ENCODE results near the gene CUX1. TPM values are rescaled to one million over a fixed set of nuclear protein-coding genes. Genes with fewer than 3 reads are reported as not detected.

Gene CUX1
- total and polyA plus RNA-seq, 7 experiments from 2014 or later = 10.1 to 81.6 (median 42.5) TPM

DNA sequence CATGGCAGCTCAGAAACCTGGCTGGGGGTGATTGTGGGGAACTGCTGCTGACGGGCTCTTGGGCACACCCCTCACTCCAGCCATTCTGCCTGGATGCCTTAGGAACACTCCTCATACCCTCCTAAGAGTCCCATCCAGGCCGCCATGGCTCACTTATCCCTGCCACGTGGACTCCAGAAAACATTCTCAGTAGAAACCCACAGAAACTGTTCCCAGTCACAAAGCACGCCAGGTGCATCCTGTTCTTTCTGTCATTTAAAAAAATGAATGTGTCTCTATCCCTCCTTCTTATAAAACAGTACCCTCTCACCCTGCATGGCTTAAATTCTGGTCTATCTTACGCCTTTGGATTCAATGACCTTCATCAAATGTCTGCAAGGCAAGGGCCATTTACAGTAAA lies 177.7 kb downstream of the CUX1 start:
- peaks cover 0 to 6% (median 6%) of the 10 kb centered on the region in 5 donors for H3K36me3 Mint-ChIP-seq
- CTCF ChIA-PET = interaction anchor here (0.7 kb wide), 1 partner anchor 10 kb away, joined by 5 read pairs; no protein-coding TSS in a partner anchor
- H3K9me3 ChIP-seq (ENCODE audit: control insufficient read depth in 2 of 3, low read length in 3 of 3) = no peaks in the 10 kb centered on the region
- no peaks in the 10 kb centered on the region for H3K27me3 Mint-ChIP-seq
- H3K4me3 Mint-ChIP-seq = no peak overlapping the region
- no peaks in the 10 kb centered on the region for H3K36me3 ChIP-seq (ENCODE audit: control insufficient read depth in 2 of 3, insufficient read depth in 3 of 3, low read length in 3 of 3)
- DNase-seq = no peak
- peaks cover 7 to 24% (median 21%) of the 10 kb centered on the region in 7 donors for H3K4me1 Mint-ChIP-seq
- peaks cover 0 to 1% (median 0%) of the 10 kb centered on the region in 11 donors for H3K9me3 Mint-ChIP-seq
- H3K4me1 ChIP-seq (ENCODE audit: control insufficient read depth in 2 of 2, insufficient read depth in 2 of 2, low read length in 2 of 2) = peaks cover 0 to 6% of the 10 kb centered on the region in 2 donors
- POLR2A ChIA-PET = no interaction called here
- no peaks in the 10 kb centered on the region for H3K27me3 ChIP-seq (ENCODE audit: control insufficient read depth in 2 of 2, insufficient read depth in 2 of 2, low read length in 2 of 2)
- H3K4me3 ChIP-seq (ENCODE audit: low read length) = no peak overlapping the region
- no peak for ATAC-seq
- no peak overlapping the region for H3K27ac Mint-ChIP-seq
- intact Hi-C loops (cut with micrococcal nuclease) = no loop called here
- H3K27ac ChIP-seq (ENCODE audit: low read depth, low read length) = no peak overlapping the region

DNA sequence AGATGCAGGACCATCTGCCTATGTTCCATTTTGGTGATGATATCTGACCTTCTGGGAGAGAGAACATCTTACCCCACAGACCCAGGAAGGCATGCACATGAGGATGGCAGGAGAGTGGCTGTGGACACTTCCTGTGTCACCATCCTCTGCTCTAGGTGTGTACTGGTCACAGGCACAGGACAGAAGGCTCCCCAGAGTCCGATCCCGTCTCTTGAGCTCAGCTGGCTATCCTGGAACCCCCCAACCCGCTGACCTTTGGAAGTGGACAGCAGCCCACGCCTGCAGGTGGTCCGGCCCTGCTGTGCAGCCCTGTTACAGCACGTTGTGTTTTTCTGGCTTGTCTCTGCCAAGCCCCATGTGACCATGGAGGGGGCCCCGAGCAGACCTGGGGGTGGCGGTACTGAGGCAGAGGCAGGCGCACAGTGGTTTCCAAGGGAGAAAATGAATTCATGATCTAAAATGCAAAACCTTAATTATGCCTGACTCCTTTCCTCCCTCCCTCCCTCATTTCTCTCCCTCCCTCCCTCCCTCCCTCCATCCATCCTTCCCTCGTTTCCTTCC lies 178.8 kb downstream of the CUX1 start:
- H3K4me1 Mint-ChIP-seq = peaks cover 0 to 23% (median 12%) of the 10 kb centered on the region in 7 donors
- ChIA-PET POLR2A (no interaction called here), CTCF (interaction anchor here (0.7 kb wide), 1 partner anchor 11 kb away, joined by 5 read pairs; no protein-coding TSS in a partner anchor)
- Histone ChIP-seq H3K27ac (ENCODE audit: low read depth, low read length) (no peak overlapping the region), H3K4me3 (ENCODE audit: low read length) (no peak overlapping the region), H3K27me3 (ENCODE audit: control insufficient read depth in 2 of 2, insufficient read depth in 2 of 2, low read length in 2 of 2) (no peaks in the 10 kb centered on the region), H3K36me3 (ENCODE audit: control insufficient read depth in 2 of 3, insufficient read depth in 3 of 3, low read length in 3 of 3) (no peaks in the 10 kb centered on the region), H3K4me1 (ENCODE audit: control insufficient read depth in 2 of 2, insufficient read depth in 2 of 2, low read length in 2 of 2) (no peaks in the 10 kb centered on the region), H3K9me3 (ENCODE audit: control insufficient read depth in 2 of 3, low read length in 3 of 3) (no peaks in the 10 kb centered on the region)
- H3K27ac Mint-ChIP-seq = no peak overlapping the region
- no peaks in the 10 kb centered on the region for H3K27me3 Mint-ChIP-seq
- no peak overlapping the region for H3K4me3 Mint-ChIP-seq
- intact Hi-C loops (cut with micrococcal nuclease) = no loop called here
- ATAC-seq (no peak), DNase-seq (no peak)
- H3K9me3 Mint-ChIP-seq = no peaks in the 10 kb centered on the region
- H3K36me3 Mint-ChIP-seq = peaks cover 0 to 6% (median 6%) of the 10 kb centered on the region in 5 donors

DNA sequence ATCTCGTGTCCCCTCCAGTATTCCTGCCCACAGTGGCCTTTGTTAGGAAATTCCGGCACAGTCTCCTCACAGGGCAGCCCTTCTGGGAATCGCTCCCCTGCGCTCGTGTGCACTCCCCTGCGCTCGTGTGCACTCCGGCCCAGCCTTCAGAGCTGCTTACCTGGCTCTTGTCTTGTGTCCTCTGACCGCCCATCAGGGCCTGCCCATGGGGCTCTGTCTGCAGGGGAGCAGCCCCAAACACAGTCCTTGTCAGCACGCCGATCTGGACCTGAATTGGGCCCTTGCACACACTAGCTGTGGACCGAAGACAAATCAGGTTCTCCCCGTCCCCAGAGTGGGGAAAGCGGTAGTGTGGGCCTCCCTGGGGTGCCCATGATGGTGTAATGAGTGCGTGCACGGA lies 179.4 kb downstream of the CUX1 start:
- no peaks in the 10 kb centered on the region for H3K27me3 Mint-ChIP-seq
- no peak overlapping the region for H3K4me3 Mint-ChIP-seq
- intact Hi-C loops (cut with micrococcal nuclease) = no loop called here
- ChIA-PET POLR2A (no interaction called here), CTCF (no interaction called here)
- no peaks in the 10 kb centered on the region for H3K4me1 ChIP-seq (ENCODE audit: control insufficient read depth in 2 of 2, insufficient read depth in 2 of 2, low read length in 2 of 2)
- ATAC-seq (no peak), DNase-seq (no peak)
- peaks cover 0 to 6% (median 6%) of the 10 kb centered on the region in 5 donors for H3K36me3 Mint-ChIP-seq
- peaks cover 0 to 23% (median 11%) of the 10 kb centered on the region in 7 donors for H3K4me1 Mint-ChIP-seq
- H3K4me3 ChIP-seq (ENCODE audit: low read length) = no peak overlapping the region
- no peaks in the 10 kb centered on the region for H3K9me3 Mint-ChIP-seq
- no peaks in the 10 kb centered on the region for H3K9me3 ChIP-seq (ENCODE audit: control insufficient read depth in 2 of 3, low read length in 3 of 3)
- H3K27ac ChIP-seq (ENCODE audit: low read depth, low read length) = no peak overlapping the region
- H3K27ac Mint-ChIP-seq = peak overlapping the region in 1 of 9 donors; percentile 10
- no peaks in the 10 kb centered on the region for H3K27me3 ChIP-seq (ENCODE audit: control insufficient read depth in 2 of 2, insufficient read depth in 2 of 2, low read length in 2 of 2)
- H3K36me3 ChIP-seq (ENCODE audit: control insufficient read depth in 2 of 3, insufficient read depth in 3 of 3, low read length in 3 of 3) = no peaks in the 10 kb centered on the region

GRCh38 chr7:101998029-101998905 lies 180.8 kb downstream of the CUX1 start:
- Histone ChIP-seq H3K27me3 (ENCODE audit: control insufficient read depth in 2 of 2, insufficient read depth in 2 of 2, low read length in 2 of 2) (no peaks in the 10 kb centered on the region), H3K36me3 (ENCODE audit: control insufficient read depth in 2 of 3, insufficient read depth in 3 of 3, low read length in 3 of 3) (no peaks in the 10 kb centered on the region), H3K4me3 (ENCODE audit: low read length) (no peak overlapping the region), H3K9me3 (ENCODE audit: control insufficient read depth in 2 of 3, low read length in 3 of 3) (no peaks in the 10 kb centered on the region), H3K27ac (ENCODE audit: low read depth, low read length) (no peak overlapping the region), H3K4me1 (ENCODE audit: control insufficient read depth in 2 of 2, insufficient read depth in 2 of 2, low read length in 2 of 2) (no peaks in the 10 kb centered on the region)
- ChIA-PET POLR2A (no interaction called here), CTCF (no interaction called here)
- Mint-ChIP-seq H3K27me3 (no peaks in the 10 kb centered on the region), H3K27ac (peak overlapping the region in 1 of 9 donors; percentile 36), H3K4me3 (no peak overlapping the region), H3K9me3 (no peaks in the 10 kb centered on the region), H3K36me3 (peaks cover 0 to 6% (median 6%) of the 10 kb centered on the region in 5 donors), H3K4me1 (peaks cover 0 to 23% (median 11%) of the 10 kb centered on the region in 7 donors)
- intact Hi-C loops (cut with micrococcal nuclease) = no loop called here
- ATAC-seq (no peak), DNase-seq (no peak)

DNA sequence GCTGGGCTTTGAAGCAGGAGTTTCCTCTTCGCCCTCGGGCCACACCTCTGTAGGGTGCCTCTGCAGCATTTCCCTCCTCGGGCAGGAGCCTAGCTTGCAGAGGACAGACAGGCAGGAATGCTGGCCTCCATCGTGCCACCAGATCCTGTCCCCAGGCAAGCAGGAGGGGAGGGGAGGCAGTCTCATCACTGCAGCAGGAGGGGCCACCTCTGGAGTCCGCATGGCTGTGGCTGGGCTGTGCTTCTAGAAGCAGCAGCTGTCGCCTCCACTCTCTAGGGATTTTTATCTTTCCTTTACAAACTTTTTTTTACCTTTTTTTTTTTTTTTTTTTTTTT lies 181.4 kb downstream of the CUX1 start:
- DNase-seq (no peak), ATAC-seq (no peak)
- H3K27ac ChIP-seq (ENCODE audit: low read depth, low read length) = no peak overlapping the region
- H3K36me3 Mint-ChIP-seq = peaks cover 0 to 6% (median 6%) of the 10 kb centered on the region in 5 donors
- H3K4me1 Mint-ChIP-seq = peaks cover 0 to 23% (median 11%) of the 10 kb centered on the region in 7 donors
- no peaks in the 10 kb centered on the region for H3K9me3 ChIP-seq (ENCODE audit: control insufficient read depth in 2 of 3, low read length in 3 of 3)
- peak overlapping the region in 1 of 9 donors; percentile 36 for H3K27ac Mint-ChIP-seq
- no peaks in the 10 kb centered on the region for H3K27me3 Mint-ChIP-seq
- CTCF ChIA-PET = no interaction called here
- H3K4me3 ChIP-seq (ENCODE audit: low read length) = no peak overlapping the region
- no peaks in the 10 kb centered on the region for H3K27me3 ChIP-seq (ENCODE audit: control insufficient read depth in 2 of 2, insufficient read depth in 2 of 2, low read length in 2 of 2)
- no peaks in the 10 kb centered on the region for H3K36me3 ChIP-seq (ENCODE audit: control insufficient read depth in 2 of 3, insufficient read depth in 3 of 3, low read length in 3 of 3)
- H3K9me3 Mint-ChIP-seq = no peaks in the 10 kb centered on the region
- no peaks in the 10 kb centered on the region for H3K4me1 ChIP-seq (ENCODE audit: control insufficient read depth in 2 of 2, insufficient read depth in 2 of 2, low read length in 2 of 2)
- intact Hi-C loops (cut with micrococcal nuclease) = no loop called here
- POLR2A ChIA-PET = no interaction called here
- H3K4me3 Mint-ChIP-seq = no peak overlapping the region

GRCh38 chr7:101999393-101999792 lies 182.0 kb downstream of the CUX1 start:
- ChIA-PET POLR2A (no interaction called here), CTCF (no interaction called here)
- H3K36me3 Mint-ChIP-seq = peaks cover 0 to 6% (median 6%) of the 10 kb centered on the region in 5 donors
- no peak overlapping the region for H3K27ac ChIP-seq (ENCODE audit: low read depth, low read length)
- ATAC-seq = no peak
- H3K4me3 ChIP-seq (ENCODE audit: low read length) = no peak overlapping the region
- no peak overlapping the region for H3K27ac Mint-ChIP-seq
- no peaks in the 10 kb centered on the region for H3K36me3 ChIP-seq (ENCODE audit: control insufficient read depth in 2 of 3, insufficient read depth in 3 of 3, low read length in 3 of 3)
- H3K4me1 Mint-ChIP-seq = peaks cover 0 to 23% (median 8%) of the 10 kb centered on the region in 7 donors
- H3K4me1 ChIP-seq (ENCODE audit: control insufficient read depth in 2 of 2, insufficient read depth in 2 of 2, low read length in 2 of 2) = no peaks in the 10 kb centered on the region
- no peak overlapping the region for H3K4me3 Mint-ChIP-seq
- H3K27me3 Mint-ChIP-seq = no peaks in the 10 kb centered on the region
- no peak for DNase-seq
- no peaks in the 10 kb centered on the region for H3K27me3 ChIP-seq (ENCODE audit: control insufficient read depth in 2 of 2, insufficient read depth in 2 of 2, low read length in 2 of 2)
- intact Hi-C loops (cut with micrococcal nuclease) = no loop called here
- H3K9me3 Mint-ChIP-seq = no peaks in the 10 kb centered on the region
- H3K9me3 ChIP-seq (ENCODE audit: control insufficient read depth in 2 of 3, low read length in 3 of 3) = no peaks in the 10 kb centered on the region
